ENCODE measurements around the gene SYT9.
A peak's percentile ranks its signal among the peaks of the same experiment; 100 is the strongest.
"Not testable (repeated sequence)": the region's sequence is repeated elsewhere in the genome, so short reads cannot be mapped to it uniquely, and the experiment has no call there.

Gene SYT9

DNA sequence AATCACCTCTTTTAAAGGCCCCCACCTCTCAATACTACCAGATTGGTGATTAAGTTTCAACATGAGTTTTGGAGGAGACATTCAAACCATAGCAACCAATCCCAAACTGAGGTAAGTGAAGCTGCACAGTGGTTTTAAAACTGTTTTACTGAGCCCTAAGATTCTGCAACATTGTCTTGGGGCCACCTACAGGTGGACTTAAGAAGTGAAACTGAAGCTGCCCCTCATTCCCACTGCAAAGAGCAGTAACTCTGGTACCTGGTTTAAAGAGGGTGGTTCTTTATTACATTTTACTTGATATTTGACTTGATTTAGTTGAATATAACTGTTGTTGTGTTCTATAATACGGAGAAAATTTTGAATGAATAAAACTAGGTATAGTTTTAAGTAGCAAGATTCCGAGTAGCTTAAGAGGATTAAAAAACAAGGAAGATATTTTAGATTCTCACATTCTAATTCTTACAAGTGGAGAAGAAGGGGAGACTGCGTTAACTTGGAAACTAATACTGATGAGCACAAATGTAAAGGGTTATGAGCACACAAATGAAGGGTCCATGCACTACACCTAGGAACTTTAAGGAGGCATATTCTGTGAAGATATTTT lies 26.7 kb downstream of the SYT9 start:
- DNase-seq, result no peak

- DNase-seq, result no peak
These were observed 28.0 kb downstream of the SYT9 start for GRCh38 chr11:7279676-7280075.

- DNase-seq, result peak; percentile 49
These were observed 29.4 kb downstream of the SYT9 start for GRCh38 chr11:7281079-7281478.

DNA sequence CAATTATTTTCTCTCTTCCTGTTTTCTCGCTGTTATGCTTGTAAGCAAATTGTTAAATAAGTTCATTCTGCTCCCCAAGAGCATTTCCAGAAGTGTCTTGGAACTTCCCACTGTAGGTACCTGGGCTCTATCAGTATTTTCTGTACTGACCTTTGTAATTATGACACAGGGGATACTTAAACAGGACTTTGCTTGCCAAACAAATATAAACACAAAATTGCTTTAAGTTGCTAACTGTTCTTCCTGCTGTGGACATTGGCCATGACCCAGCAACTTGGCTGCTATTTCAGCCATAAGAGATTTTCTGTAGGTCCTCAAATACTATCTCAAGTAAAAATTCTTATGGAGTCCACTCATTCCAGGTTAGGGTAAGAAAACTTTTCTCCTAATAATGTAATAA lies 30.1 kb downstream of the SYT9 start:
- no peak for DNase-seq

- DNase-seq, result no peak
These were observed 34.5 kb downstream of the SYT9 start for GRCh38 chr11:7286178-7286577.

DNA sequence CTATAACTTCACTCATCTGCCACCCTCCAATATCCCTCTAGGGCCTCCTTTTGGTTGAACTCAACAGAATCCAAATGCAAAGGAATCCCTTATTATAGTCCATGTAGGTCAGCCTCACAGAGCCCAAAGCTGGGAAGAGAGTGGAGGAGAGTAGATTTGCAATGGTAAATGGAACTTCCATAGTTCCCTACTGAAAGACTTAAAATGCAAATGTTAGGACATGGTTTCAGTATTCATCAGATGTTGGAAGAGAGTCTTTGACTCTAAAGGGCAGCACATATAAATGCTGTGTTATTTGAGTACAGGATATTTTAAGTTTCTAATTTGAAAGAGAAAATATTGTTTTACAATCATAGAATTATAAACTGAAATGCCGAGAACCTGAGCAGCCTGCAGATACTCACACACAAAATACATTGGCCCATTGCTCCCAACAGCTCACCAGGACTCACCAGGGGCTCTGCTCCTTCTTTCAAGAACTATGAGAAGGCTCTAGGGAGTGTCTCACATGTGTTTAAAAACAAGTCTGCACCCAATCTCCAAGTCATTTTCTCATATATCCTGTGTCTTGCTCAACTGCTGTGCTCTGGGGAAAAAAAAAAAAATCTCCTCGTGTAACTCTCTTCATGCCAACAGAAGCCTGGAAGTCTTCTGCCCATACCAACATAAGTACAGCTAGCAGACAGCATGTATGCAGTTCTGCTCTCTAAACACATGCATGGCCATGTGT lies 39.6 kb downstream of the SYT9 start:
- DNase-seq, result no peak

DNA sequence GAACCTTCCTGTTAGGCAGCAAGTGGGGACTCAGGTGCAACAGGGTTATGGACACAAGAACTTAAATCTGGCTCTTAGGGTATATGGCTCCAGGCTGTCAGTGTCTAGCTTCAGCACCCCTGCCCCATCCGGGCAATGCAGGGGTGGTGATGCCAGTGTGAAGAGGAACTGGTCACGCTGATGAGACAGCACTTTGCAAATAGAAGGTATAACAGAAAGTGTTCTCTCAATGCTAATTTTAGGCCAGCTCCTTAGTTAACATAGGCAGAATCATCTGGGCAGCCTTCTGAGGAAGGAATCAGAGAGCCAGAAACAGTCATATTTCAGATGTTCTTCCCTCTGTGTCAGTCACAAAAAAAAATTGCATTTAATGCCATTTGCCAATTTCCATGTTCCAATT lies 41.2 kb downstream of the SYT9 start:
- DNase-seq, result no peak

DNA sequence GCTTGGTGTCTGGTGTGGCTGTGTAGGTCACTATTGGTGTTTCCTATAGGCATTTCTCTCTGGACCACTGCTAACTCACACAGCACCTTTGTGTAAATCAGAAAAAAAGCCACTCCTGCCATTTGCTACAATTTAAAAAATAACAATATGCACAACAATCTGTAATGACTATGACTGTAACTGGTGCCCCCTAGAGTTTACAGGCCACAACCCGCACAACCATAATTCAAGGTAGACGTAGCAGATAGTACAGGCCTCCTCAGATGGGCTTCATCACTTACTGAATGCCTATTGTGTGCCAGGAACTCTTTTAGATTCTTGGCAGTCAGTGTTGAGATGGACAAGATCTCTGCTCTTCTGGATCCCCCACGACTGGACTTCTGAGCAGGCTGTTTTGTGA lies 47.7 kb downstream of the SYT9 start:
- DNase-seq, result no peak

DNA sequence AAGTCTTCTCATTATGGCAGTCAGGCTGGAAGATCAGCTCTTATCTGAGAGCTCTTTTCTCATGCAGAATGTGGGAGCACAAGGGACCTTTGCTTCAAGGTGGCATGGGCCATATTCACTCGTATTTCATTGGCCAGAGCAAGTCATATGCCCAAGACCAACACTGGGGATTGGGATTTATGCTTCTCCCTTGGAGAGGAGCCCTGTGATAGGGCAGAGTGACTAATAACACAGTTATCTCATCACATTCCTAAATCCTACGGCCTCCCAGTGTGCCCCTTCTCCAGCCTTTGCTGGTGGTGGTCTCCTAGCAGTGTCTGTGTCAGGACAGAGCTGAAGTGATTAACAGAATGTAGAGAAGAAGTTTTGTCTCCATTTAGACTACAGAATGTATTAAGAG lies 48.6 kb downstream of the SYT9 start:
- DNase-seq, result no peak

- no peak for DNase-seq
These were observed 51.4 kb downstream of the SYT9 start for GRCh38 chr11:7303146-7303545.

GRCh38 chr11:7306900-7307299 lies 55.2 kb downstream of the SYT9 start:
- no peak for DNase-seq

- DNase-seq, result no peak
These were observed 56.1 kb downstream of the SYT9 start for GRCh38 chr11:7307836-7308235.

GRCh38 chr11:7311903-7312302 lies 60.2 kb downstream of the SYT9 start:
- DNase-seq, result no peak

DNA sequence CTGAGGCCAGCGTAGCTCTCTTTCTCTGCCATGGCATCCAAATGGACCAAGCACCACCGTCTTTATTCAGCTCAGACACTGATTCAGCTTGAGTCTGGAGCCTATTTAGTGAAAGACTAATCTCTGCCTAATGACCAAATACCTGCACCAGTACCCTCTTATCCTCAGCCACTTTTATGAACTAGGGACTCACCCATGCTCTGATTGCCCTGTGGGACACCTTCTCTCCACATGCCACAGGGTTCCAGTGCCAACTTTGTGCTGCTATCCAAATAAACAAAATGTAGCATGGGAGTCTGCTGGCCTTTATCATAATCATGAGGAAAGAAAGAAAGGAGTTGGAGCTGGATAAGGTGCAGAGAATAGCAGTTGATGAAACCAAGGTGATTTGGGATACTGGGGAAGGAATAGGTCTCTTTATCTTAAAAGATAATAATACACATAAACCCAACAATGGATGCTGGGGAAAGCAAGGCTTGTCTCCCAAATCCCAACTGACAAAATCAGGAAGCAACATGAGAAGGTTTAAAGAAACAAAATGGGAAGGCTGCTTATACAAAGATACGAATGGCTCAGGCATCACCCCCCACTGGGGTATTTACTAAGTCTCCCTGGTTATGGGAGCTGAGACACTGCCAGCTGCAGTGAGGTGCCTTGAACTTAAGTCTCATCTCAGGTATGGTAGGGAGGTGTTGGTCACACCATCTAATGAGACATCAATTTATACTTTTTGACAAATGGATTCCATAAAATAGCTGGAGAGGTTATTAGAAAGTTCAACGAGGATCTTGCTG lies 63.3 kb downstream of the SYT9 start:
- no peak for DNase-seq

DNA sequence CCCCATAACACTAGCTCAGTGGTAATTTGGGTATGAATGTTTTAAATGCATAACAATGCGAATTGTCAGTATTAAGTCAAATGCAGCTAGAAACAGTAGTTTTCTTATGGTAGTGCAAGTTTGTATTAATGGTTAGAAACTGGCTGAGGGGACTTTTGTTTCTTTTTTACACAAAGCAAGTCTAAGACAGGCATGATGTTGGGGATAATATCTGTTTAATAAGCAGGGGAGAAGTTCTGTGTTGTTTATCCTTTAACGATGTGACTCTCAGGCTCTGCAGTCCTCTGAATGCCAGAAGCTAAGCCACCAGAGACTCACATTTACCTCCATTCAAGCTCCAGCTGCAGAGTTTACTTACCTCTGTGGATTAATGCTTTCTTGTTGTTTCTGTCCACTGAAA lies 67.8 kb downstream of the SYT9 start:
- DNase-seq, result no peak

- no peak for DNase-seq
These were observed 68.6 kb downstream of the SYT9 start for GRCh38 chr11:7320306-7320705.

DNA sequence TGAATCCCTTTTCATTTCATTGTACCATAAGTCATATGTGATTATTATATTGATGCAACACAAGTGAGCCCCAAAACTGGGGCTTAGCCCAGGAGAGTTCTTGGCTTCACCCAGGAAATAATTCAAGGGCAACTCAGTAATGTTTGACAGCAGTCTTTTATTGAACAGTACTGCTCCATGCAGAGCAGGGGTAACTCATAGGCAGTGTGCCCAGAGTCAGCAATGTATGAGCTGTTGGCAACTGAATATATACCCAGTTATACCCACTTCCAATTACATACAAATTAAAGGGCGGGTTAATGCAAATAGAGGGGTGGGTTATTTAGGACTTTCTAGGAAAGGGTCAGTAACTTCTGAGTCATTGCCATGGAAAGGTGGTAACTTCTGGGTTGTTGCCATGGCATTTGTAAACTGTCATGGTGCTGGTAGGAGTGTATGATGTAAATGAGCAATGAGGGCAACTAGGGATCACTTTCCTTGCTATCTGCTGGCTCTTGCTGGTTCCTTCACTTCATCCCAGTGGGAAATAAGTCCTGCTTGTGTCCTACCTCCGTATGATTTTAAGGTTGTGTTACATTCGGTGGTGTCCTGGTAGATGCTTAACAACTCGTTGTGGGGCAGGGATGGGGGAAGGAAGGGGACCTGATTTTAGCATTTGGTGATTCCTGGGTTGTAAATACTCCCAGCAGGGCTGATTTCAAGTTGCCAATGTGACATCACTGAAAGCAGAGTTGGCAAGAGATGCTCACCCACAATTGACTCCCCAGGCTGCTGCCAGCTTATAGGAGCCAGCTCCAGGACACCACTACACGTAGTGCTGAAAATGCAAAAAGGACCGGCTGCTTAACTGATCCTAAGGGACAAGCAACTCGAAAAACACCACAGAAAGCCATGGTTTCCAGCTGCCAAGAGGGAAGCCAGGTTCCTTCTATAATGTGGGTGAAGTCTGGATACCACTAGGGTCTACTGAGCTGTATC lies 70.1 kb downstream of the SYT9 start:
- no peak for DNase-seq

DNA sequence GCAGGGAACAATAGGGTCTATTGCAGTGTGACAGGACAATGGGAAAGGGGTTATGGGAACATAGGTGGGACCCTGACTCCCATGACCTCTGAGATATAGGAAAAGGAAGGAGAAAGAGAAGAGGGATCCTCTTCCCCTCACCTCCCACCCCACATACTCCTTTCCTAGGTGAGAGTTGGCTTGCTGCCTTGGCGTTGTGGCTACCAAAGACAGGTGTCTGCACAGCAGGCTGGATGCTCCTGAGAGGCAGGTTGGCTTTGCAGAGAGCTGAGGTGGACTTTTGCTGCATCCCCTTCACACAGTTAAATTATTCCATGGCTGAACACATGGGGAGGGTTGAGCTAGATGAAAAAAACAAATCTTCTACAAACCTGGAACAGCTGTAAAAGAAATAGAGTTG lies 80.7 kb downstream of the SYT9 start:
- DNase-seq, result no peak

DNA sequence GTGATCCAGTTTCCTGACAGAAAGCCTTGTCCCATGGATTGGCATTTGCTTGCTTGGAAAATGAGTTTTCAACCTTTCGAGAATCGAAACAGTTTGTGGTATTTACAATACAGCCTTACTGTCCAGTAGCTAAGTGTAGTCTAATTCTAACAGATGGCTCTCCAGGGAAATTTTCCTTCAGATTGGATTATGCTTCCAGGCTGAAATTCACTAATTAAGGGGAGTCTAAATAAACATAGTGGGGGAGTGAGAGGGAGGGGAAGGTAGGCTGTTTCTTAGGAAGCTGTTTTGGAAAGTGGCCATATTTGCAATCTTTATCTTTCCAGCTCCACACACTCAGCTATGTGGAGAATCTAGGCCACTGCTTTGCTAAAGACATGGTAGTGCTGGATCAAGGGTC lies 81.3 kb downstream of the SYT9 start:
- DNase-seq, result no peak

DNA sequence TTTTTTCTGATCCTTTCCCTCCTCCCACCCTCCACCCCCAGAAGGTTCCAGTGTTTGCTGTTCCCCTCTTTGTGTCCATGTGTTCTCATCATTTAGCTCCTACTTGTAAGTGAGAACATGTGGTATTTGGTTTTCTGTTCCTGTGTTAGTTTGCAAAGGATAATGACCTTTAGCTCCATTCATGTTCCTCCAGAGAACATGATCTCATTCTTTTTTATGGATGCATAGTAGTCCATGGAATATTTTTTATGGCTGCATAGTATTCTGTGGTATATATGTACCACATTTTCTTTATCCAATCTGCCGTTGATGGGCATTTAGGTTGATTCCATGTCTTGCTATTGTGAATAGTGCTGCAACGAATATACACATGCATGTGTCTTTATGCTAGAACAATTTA lies 83.7 kb downstream of the SYT9 start:
- not testable (repeated sequence) for DNase-seq

DNA sequence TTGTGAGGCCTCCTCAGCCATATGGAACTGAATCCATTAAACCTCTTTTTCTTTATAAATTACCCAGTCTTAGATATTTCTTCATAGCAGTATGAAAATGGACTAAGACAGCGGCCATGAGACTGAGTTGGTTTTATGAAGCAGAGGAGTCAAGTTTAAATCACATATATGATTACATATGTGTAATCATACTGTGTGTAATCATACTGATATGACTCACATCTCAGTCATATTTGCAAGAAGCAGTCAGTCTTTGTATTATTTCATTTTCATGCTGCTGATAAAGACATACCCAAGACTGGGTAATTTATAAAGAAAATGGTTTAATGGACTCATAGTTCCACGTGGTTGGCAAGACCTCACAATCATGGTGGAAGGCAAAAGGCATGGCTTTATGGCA lies 89.8 kb downstream of the SYT9 start:
- no peak for DNase-seq

- DNase-seq, result no peak
These were observed 96.1 kb downstream of the SYT9 start for GRCh38 chr11:7347611-7348431.

Measured in NCI-H1048 (cell line).